GM18508 (cell line): ENCODE results near the gene POT1.

Experiments used
- ATAC-seq: cut with Tn5 transposase; IDR thresholded peaks from one replicate; pipeline ENCODE4 v1.9.1; 2021; ENCODE audit warnings: moderate number of reproducible peaks; ENCODE audit not compliant: insufficient read depth, unreplicated experiment

The POT1 gene

DNA sequence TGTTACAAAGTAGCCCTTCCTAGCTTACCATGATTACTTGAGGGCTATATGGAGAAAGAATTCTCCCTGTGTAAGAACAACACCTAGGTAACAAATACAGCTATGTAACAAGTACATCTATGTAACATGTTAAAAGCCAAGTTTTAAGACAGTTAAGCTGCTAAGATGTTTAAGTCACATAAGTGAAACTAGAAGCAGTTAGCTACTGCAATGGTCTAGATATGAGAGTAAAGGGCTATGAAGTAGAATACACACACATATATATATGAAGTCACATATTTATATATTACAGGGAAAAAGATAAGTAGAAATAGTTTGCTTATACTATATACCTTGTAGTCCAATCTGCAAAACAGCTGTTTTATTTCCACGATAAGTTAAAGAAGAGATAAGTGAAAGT is 14.4 kb downstream of the POT1 start:
- ATAC-seq: no peak

DNA sequence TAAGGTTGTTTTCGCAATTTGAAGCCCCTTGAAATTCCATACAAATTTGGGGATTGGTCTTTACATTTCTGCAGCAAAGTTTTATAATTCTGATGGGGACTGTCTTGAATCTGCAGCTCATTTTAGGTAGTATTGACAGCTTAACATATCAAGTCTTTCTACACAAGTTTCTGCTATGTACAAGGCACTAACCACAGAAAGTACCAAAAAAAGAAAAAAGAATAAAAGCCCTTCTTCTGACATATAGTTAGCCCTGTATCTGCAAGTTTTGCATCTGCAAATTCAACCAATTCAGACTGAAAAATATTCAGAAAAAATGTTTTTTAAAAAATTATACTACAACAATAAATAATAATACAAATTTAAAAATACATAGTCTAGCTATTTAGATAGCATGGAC is 15.3 kb downstream of the POT1 start:
- ATAC-seq: peak; percentile 30

DNA sequence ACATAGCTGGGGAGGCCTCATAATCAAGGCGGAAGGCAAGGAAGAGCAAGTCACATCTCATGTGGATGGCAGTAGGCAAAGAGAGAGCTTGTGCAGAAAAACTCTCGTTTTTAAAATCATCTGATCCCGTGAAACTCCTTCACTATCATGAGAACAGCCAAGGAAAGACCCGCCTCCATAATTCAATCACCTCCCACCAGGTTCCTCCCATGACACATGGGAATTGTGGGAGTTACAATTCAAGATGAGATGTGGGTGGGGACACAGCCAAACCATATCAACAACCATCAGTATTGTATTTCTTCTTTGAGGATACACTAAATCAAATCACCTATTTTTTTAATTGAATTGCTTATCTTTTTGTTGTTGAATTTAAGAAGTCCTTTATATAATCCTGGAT is 16.7 kb downstream of the POT1 start:
- ATAC-seq: no peak

DNA sequence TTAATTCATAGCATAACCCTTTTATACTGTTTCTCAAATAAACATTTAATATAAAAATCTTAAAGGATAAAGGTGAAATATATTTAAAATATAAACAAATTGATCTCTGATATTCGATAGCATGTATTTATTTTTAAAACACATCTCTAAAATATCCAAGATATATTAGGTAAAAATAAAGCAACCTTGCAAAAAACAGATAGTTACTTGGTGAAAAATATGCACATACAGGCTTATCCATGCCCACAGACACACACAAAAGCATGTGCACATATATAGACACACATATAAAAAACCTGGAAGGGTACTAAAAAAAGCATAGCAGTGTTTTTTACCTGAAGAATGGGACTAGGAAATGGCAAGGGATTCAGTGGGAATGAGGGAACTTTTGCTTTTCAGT is 19.8 kb downstream of the POT1 start:
- ATAC-seq: no peak

DNA sequence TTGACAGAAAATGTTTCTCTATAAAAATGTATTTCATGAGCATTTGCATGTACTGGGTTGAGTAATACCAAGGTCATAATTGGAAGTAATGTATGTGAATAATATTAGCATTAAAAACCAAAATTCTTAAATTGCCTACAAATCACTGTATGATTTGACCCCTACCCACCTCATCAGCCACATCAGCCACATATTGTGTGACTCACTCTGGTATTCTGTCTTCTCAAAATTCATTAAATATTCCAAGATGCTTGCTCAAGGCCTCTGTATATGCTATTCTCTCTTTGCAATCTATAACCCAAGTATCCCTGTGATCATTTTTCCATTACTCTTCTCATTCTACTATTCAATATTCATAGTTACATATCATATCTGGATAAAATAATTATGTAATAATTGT is 21.4 kb downstream of the POT1 start:
- no peak for ATAC-seq

DNA sequence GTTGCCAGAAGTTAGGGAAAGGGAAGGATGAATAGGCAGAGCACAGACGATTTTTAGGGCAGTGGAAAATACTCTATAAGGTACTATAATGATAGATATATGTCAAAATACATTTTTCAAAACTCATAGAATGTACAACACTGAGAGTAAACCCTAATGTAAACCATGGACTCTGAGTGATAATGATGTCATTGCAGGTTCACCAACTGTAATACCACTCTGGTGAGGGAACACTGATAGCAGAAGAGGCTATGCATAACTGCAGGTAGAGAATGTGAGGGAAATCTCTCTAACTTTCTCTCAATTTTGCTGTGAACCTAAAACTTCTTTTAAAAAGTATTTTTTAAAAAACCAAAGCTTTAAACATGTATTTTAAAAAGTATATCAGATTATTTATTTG is 22.1 kb downstream of the POT1 start:
- ATAC-seq: no peak

DNA sequence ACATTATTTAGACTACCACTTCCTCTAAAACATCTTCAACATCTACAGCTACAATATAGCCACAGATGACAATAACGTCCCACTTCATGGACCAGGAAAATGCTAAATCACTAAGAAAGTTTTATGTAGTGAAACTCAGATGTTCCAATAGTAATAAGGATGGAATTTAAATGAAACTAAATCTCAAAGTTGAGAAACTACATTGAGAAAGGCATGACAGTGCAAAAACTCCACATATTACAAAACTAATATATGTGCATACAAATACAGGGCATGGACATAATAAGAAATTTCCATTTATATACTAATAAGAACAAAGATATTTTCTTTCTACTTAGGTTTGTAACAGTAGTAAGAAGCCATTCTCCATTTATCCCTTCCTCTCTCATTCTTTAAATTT is 31.1 kb downstream of the POT1 start:
- ATAC-seq: no peak

DNA sequence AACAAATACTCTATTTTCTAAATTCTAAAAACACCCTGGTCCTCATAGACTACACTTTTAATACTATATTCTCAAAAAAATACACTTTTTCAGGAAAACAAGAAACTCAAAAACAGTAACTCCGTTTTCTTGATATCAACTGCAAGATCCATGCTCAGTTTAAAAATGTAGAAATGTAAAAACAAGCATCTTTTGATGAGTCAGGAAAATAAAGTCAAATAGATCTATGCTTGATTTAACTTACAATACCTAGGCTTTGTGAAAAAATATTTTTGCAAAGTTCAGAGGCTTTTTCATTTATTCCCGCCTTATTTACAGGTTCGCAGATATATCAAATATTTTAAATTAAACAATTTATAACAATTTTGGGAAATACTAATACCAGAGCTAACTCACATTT is 33.6 kb downstream of the POT1 start:
- no peak for ATAC-seq

DNA sequence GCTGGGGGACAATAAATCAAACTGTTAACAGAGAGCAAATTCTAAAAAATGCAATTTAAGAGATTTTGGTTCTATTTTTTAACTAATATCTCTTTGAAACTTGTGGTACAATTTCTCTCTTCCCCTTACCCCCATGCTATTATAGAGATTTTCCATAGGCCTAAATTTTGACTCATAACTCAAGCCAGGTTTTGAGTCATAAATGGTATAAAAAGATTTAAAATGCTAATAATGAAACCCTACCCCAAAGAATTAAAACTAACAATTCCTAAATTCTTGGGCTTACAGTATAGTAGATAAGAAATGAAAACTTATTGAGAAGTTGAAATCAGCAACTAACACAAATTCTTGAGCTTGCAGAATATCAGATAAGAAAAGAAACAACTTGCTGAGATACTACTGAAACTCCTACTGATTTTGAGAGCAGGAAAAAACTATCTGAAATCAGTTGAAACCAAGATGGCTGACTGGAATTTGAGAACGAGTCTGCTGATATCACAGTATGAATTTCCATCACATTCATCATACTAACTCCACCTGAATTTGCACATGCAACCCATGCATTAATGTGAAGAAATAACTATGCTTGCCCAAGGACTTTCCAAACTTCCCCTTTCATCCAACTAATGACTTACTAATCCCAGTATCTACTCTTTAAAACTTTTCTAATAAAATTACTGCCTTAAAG is 36.3 kb downstream of the POT1 start:
- ATAC-seq: peak; percentile 70

DNA sequence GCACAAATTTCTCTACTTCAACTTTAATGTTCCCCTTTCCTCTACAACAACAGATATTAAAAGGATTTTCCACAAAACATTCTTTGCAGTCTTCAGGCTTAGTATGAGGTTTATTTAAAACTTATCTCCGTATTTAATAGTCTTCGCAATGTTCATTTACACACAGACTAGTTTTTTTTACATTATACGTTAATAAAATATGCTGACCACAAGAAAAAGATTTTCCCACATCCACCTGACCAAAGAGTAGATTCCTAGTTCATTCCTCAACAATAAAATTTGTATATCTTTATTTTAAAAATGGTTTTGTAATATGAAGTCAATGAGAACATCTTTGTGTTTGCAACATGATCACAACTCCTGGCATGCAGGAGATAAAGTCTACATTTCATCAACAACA is 42.4 kb downstream of the POT1 start:
- ATAC-seq: no peak

DNA sequence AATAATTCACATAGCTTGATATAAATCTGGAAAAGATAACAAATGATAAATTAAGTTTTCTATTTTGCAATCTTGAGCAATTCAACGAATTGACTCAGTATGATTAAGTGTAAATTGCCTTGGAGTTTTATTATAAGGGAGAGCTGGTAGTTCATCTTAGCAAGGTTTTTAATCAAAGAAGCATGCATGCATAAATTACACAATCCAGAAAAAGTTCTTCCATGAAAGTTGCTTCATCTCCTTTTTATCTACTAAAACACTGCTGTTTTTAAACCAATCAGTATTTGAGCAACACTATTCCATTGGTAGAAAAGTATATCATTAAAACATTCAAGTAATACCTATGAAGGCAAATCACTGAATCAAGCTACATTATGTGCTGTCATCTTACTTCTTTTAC is 47.6 kb downstream of the POT1 start:
- ATAC-seq: no peak

DNA sequence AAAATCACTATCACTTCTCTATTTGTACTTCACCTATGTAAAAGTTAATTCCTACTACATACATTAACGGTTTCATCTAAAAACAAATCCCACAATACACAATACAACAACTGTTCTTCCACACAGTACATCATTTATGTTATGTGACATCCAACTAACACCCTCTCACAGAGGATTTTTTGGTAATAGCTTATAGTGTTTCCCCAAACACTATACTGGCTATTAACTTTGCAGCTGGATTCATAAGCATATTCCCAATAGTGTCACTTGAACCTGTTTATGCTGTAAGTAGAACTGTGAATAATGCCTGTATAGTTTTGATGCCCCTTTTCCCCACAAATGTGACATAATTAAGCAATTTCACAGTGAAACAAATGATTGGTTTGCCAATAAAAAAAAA is 49.9 kb downstream of the POT1 start:
- no peak for ATAC-seq

DNA sequence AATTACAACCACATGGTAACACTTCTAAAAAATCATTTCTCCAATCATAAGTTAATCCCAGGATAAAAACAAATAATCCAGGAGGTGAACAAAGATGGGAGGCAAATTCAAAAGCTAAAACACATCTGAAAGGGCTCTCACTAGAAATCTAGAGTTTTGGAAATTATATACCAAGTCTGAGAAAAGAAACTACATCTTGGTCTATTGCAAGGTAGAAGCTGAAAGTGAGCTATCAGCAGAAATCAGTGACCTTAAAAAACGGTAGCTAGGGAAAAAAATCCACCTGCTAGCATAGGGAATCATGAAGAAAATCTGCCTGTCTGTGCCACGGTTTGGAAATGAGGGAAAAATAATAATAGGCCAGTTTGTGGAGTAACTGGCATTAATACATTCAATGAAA is 50.5 kb downstream of the POT1 start:
- no peak for ATAC-seq

DNA sequence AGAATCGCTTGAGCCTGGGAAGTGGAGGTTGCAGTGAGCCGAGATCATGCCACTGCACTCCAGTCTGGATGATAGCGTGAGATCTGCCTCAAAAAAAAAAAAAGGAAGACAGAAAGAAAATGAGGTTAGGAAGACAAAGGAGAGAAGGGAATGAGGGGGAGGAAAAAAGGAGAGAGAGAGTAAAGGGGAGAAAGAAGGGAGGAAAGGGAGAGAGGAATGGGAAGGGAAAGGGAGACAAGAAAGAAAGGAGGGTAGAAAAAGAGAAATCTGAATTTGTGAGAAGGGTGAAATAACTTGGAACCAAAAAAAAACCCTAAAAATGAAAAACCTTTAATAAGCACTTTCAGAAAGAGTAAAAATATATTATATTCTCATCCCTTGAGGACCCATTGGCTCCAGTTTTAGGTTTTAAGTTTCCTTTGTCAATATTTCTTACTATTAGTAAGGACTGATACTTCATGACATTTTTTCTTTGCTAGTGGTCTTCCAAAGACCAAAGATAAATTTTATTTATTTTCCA is 54.9 kb downstream of the POT1 start:
- no peak for ATAC-seq

DNA sequence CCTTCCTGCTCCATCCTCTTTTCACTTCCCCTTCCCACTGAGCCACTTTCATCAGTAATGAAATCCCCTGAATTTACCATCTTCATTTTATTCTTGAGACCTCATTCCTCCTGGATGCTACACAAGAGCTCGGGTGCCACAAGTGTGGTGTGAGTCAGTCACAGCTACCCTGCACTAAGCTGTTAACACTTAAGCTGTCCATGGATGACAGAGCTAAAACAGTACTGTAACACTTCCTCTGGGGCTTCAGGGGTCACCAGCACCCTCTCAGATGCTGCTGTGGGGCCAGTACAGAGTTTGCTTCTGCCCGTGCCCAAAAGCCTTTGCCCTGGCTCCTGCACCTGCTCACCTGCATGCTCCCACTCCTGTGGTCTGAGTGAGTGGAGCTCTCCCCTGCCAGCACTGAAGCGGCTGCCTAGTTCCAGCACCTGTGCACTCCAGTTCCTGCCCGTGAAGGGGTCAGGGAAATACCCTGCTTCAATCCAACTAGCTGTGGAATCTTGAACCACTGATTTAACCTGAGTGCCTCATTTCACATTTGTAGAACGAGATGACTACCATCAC is 71.9 kb downstream of the POT1 start:
- no peak for ATAC-seq

DNA sequence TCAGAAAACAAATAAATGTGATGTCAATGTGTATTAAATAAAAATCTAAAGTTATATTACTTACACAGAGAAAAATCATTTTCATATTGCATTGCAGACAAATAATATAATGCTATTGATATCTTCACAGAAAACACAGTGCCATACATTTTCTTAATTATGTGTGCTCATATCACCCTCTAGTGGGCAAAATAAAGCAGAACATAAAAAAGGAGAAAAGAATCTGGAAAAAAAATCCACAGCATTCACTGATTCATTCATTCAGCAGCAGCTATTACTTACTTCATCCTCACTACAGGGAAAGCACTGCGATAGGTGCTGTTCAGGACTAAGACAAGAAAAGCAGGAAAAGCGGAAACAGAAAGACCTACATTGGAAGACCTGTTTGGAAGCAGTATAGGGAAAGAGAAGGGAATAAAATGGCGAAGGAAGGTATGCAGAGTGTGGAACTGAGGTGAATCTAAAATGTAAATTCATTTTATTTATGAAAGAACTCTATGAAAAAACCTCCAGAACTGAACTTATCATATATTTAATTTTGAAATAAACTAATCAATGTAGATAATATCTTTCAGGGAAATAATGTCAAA is 73.2 kb downstream of the POT1 start:
- ATAC-seq: peak; percentile 70

DNA sequence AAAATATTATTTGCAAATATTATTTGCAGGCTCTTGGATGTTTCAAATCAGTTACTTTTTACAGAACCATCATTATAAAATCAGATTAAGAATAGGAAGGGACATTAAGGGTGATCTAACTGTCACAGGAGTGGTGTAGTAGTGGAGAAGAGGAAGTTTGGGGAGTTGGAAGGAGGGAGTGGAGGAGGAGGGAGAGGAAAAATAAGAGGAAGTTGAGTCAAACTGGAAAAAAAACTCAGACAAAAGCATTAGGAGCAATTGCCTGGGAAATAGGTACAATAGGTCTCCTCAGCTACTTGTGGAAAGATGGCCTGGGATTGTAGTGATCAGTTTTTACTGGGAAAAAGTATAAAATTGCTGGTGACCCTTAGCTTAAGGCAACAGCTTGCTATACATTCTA is 86.3 kb downstream of the POT1 start:
- ATAC-seq: no peak

DNA sequence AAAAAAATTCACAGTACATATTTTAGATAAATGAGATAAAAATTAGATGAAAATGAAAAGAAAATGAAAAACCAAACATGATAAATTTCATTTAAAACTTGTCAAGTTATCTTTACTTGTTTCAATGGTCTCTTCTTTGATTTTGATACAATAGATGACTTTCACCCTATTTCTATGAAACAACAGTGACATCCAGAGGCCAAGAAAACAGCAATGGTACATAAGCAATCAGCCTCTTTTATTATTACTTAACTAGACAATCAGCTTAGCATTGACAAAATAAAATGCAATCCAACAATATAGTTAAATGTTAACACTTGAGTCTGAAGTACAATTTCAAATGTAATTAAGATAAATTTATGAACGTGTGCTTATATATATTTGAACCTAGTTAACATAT is 89.2 kb downstream of the POT1 start:
- ATAC-seq: no peak

DNA sequence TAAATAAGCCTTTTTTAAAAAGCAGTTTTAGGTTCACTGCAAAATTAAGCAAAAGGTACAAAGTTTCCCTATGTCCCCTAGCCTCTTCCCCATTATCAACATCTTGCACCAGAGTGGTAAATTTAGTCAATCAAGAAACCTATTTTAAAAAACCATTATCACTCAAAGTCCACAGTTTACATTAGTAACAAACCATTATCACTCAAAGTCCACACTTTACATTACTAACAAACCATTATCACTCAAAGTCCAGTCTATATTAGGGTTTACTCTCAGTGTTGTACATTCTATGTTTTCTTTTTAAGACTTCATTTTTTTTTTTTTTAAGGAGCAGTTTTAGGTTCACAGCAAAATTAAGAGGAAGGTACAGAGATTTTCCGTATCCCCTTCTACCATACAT is 89.9 kb downstream of the POT1 start:
- no peak for ATAC-seq

DNA sequence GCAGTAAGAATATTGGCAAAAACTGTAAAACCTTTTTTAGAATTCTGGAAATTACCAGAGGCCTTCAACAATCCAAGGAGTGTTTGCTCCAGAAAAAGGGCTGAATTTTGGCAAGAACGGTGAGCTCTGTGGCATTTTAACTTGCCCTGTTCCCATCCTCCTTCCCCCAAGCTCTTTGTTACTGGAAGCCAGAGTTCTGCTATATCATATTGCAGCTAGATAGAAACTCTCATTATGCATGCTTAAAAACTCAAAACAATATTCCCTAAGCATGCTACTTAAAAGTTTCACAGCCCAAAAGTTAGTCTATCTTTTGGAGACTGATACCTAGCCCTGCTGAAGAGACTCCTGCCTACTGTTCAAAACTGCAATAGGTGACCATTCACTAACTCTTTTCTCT is 93.5 kb downstream of the POT1 start:
- no peak for ATAC-seq

DNA sequence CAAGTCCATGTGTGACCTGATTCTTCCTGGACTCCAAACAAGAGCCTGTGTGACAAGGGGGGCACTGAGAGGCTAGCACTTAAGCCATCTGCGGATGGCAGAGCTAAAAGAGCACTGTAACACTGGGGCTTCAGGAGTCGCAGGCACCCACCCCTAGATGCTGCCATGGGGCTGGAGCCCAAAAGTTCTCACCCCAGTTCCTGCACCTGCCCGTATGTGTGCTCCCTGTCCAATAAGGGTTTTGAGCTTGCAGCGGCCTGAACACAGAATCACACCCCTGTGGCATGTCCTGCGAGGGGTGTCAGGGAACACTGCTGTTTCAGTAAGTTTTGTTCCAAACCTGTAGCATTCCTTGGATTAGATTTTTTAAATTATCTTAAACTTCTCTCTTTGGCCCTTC is 110.8 kb downstream of the POT1 start:
- no peak for ATAC-seq
